Keratinocyte (primary cell): ENCODE data around the gene LYVE1. TPM values are rescaled to one million over a fixed set of nuclear protein-coding genes. Genes with fewer than 3 reads are reported as not detected.

Source experiments
- DNase-seq: peaks from one replicate; pipeline ENCODE4 v3.0.0-alpha.2; 2011; ENCODE audit warnings: low read depth, missing footprints, low spot score
- FAIRE-seq: peaks from 2 replicates; lab custom pipeline; 2011; peaks lifted over from hg19 to GRCh38; lab: Jason Lieb, UNC
- H2AFZ ChIP-seq: 2 replicates; pipeline ENCODE4 v1.6.0; 2012; ENCODE audit warnings: low read length, control low read depth, inconsistent platforms; ENCODE audit not compliant: control insufficient read depth
- H3K27ac ChIP-seq: 2 replicates; pipeline ENCODE4 v1.5.1; 2011; ENCODE audit warnings: low read length; ENCODE audit not compliant: control insufficient read depth, insufficient read depth
- H3K27me3 ChIP-seq: 3 replicates; pipeline ENCODE4 v1.6.0; 2011; ENCODE audit warnings: low read length; ENCODE audit not compliant: control insufficient read depth, insufficient read depth; ENCODE audit errors: extremely low read depth
- H3K36me3 ChIP-seq, 2 experiments: 2 replicates in 1 of 2; 3 replicates in 1 of 2; pipeline ENCODE4 v1.5.1; 2011; ENCODE audit warnings: low read length in 2 of 2, mild to moderate bottlenecking in 1 of 2; ENCODE audit not compliant: control insufficient read depth in 2 of 2, insufficient read depth in 2 of 2; ENCODE audit errors: extremely low read depth in 1 of 2
- H3K4me1 ChIP-seq: 3 replicates; pipeline ENCODE4 v1.5.1; 2011; ENCODE audit warnings: low read length; ENCODE audit not compliant: control insufficient read depth, insufficient read depth; ENCODE audit errors: extremely low read depth
- H3K4me2 ChIP-seq: 3 replicates; pipeline ENCODE4 v1.6.0; 2011; ENCODE audit warnings: low read depth, low read length; ENCODE audit not compliant: control insufficient read depth, insufficient read depth; ENCODE audit errors: extremely low read depth
- H3K4me3 ChIP-seq, 3 experiments: fragments of 200-600 bp in 1 of 3; sonication (generic) in 1 of 3; 2 replicates in 2 of 3; 3 replicates in 1 of 3; pipeline ENCODE4 v1.5.1; 2011 to 2016; ENCODE audit warnings: low read length in 3 of 3, mild to moderate bottlenecking in 3 of 3, control low read depth in 2 of 3, inconsistent platforms in 1 of 3, low read depth in 1 of 3, mixed read lengths in 1 of 3, mixed run types in 1 of 3, moderate library complexity in 1 of 3; ENCODE audit not compliant: control insufficient read depth in 2 of 3, insufficient read depth in 2 of 3; ENCODE audit errors: extremely low read depth in 1 of 3
- H3K79me2 ChIP-seq: 2 replicates; pipeline ENCODE4 v1.6.0; 2012; ENCODE audit warnings: low read length; ENCODE audit not compliant: control insufficient read depth, insufficient read depth
- H3K9ac ChIP-seq: 3 replicates; pipeline ENCODE4 v1.6.0; 2011; ENCODE audit warnings: low read length; ENCODE audit not compliant: control insufficient read depth, insufficient read depth; ENCODE audit errors: extremely low read depth
- H3K9me1 ChIP-seq: 3 replicates; pipeline ENCODE4 v1.6.0; 2011; ENCODE audit warnings: low read length; ENCODE audit not compliant: control insufficient read depth, insufficient read depth; ENCODE audit errors: extremely low read depth
- H3K9me3 ChIP-seq: 2 replicates; pipeline ENCODE4 v1.5.1; 2012; ENCODE audit warnings: low read depth, low read length; ENCODE audit not compliant: control insufficient read depth
- H4K20me1 ChIP-seq: 3 replicates; pipeline ENCODE4 v1.6.0; 2011; ENCODE audit warnings: low read length; ENCODE audit not compliant: control insufficient read depth, insufficient read depth; ENCODE audit errors: extremely low read depth
- CTCF ChIP-seq, 3 experiments: IDR thresholded peaks in 1 of 3; conservative IDR thresholded peaks in 1 of 3; optimal IDR thresholded peaks in 1 of 3; 2 replicates in 2 of 3; 3 replicates in 1 of 3; pipeline versions ENCODE3 to v1.5.1; 2011; ENCODE audit warnings: low read length in 3 of 3, mild to moderate bottlenecking in 3 of 3, moderate library complexity in 2 of 3, control low read depth in 1 of 3, inconsistent platforms in 1 of 3; ENCODE audit not compliant: insufficient read depth in 2 of 3; ENCODE audit errors: extremely low read depth in 1 of 3
- EZH2 ChIP-seq: IDR thresholded peaks from one replicate; pipeline ENCODE4 v1.6.1; 2012; ENCODE audit warnings: inconsistent platforms, mild to moderate bottlenecking, low read length, moderate library complexity
- dilution Hi-C: fragments of 300-500 bp; cut with MboI; formaldehyde crosslinking; loops from one replicate; pipeline ENCODE4 v1.7.0; 2020; ENCODE audit warnings: low sequenced_read_pairs; ENCODE audit not compliant: extremely low pct_ligation_motif_present
- polyA plus RNA-seq, 5 experiments: library from polyadenylated mRNA; depleted of rRNA in 3 of 5; stranded (reverse) in 3 of 5; stranded (forward) in 1 of 5; unstranded in 1 of 5; fragments of >200 nt; gene quantifications; 1 replicate in 1 of 5; 2 replicates in 3 of 5; 3 replicates in 1 of 5; pipeline versions ENCODE4 v1.2.1 to v1.2.3, GENCODE V29; 2011 to 2012; ENCODE audit warnings: missing spikeins in 2 of 5, low read depth in 1 of 5, low replicate concordance in 1 of 5

Gene LYVE1
- polyA plus RNA-seq, 1 donor (not counting 4 experiments of a cell fraction or from before 2014, with no cell fraction given) = not detected

- Histone ChIP-seq H3K27ac (no peak overlapping the region), H3K79me2 (no peaks in the 10 kb centered on the region), H2AFZ (peak overlapping the region; percentile 52), H4K20me1 (no peaks in the 10 kb centered on the region), H3K27me3 (no peaks in the 10 kb centered on the region), H3K9me3 (no peaks in the 10 kb centered on the region), H3K4me2 (no peak overlapping the region), H3K36me3 (no peaks in the 10 kb centered on the region), H3K9ac (no peak overlapping the region), H3K4me1 (peaks cover 30% of the 10 kb centered on the region), H3K9me1 (no peaks in the 10 kb centered on the region), H3K4me3 (no peak overlapping the region)
- DNase-seq (no peak), FAIRE-seq (peak; percentile 32)
- TF ChIP-seq CTCF (optimal IDR thresholded peaks at IDR 0.05 in 1 of 3, IDR thresholded peaks at IDR 0.05 in 1 of 3, conservative IDR thresholded peaks at IDR 0.05 in 1 of 3; ENCODE audit: extremely low read depth in 1 of 3, insufficient read depth in 2 of 3, low read length in 3 of 3) (no peak), EZH2 (no peak)
- dilution Hi-C loops = no loop called here
These were observed 38.2 kb upstream of the LYVE1 start for GRCh38 chr11:10606536-10607208.

- DNase-seq (no peak), FAIRE-seq (no peak)
- Histone ChIP-seq H3K27me3 (no peaks in the 10 kb centered on the region), H3K4me3 (no peak overlapping the region), H3K4me1 (peaks cover 30% of the 10 kb centered on the region), H2AFZ (no peak overlapping the region), H3K9me1 (no peaks in the 10 kb centered on the region), H3K9me3 (no peaks in the 10 kb centered on the region), H3K79me2 (no peaks in the 10 kb centered on the region), H4K20me1 (no peaks in the 10 kb centered on the region), H3K9ac (no peak overlapping the region), H3K4me2 (no peak overlapping the region), H3K36me3 (no peaks in the 10 kb centered on the region), H3K27ac (no peak overlapping the region)
- dilution Hi-C loops = no loop called here
- no peak for TF ChIP-seq EZH2
- TF ChIP-seq CTCF (optimal IDR thresholded peaks at IDR 0.05 in 1 of 3, IDR thresholded peaks at IDR 0.05 in 1 of 3, conservative IDR thresholded peaks at IDR 0.05 in 1 of 3; ENCODE audit: extremely low read depth in 1 of 3, insufficient read depth in 2 of 3, low read length in 3 of 3) = no peak
These were observed 37.5 kb upstream of the LYVE1 start for GRCh38 chr11:10605941-10606381.
